Cortex of kidney (tissue), 1 donor: ENCODE measurements around the gene STIM2.
"Not testable (repeated sequence)": the region's sequence is repeated elsewhere in the genome, so short reads cannot be mapped to it uniquely, and the experiment has no call there.

Source experiments
- DNase-seq: peaks from one replicate; lab custom pipeline; 2025; lab: John Stamatoyannopoulos, UW

The STIM2 gene

GRCh38 chr4:26860157-26860921 lies at the start of gene STIM2:
Gene STIM2 (plus strand): TSS chr4:26860841.
- DNase-seq, result peak; percentile 89

- not testable (repeated sequence) for DNase-seq
Observed at GRCh38 chr4:26811571-26811970, 49.1 kb upstream of the STIM2 start.

GRCh38 chr4:26812049-26812714 lies 48.5 kb upstream of the STIM2 start:
- DNase-seq, result no peak

- no peak for DNase-seq
Observed at GRCh38 chr4:26813698-26814097, 46.9 kb upstream of the STIM2 start.

GRCh38 chr4:26815199-26815598 lies 45.4 kb upstream of the STIM2 start:
- no peak for DNase-seq

- DNase-seq, result no peak
Observed at GRCh38 chr4:26815706-26816105, 44.9 kb upstream of the STIM2 start.

- DNase-seq, result no peak
Observed at GRCh38 chr4:26819026-26819425, 41.6 kb upstream of the STIM2 start.

GRCh38 chr4:26819478-26820095 lies 41.1 kb upstream of the STIM2 start:
- DNase-seq, result no peak

- DNase-seq, result no peak
Observed at GRCh38 chr4:26820346-26820745, 40.3 kb upstream of the STIM2 start.

- DNase-seq, result no peak
Observed at GRCh38 chr4:26821031-26821430, 39.6 kb upstream of the STIM2 start.

GRCh38 chr4:26821677-26822503 lies 38.8 kb upstream of the STIM2 start:
- no peak for DNase-seq

GRCh38 chr4:26822546-26822945 lies 38.1 kb upstream of the STIM2 start:
- no peak for DNase-seq

GRCh38 chr4:26822974-26823373 lies 37.7 kb upstream of the STIM2 start:
- DNase-seq, result not testable (repeated sequence)

GRCh38 chr4:26823583-26823982 lies 37.1 kb upstream of the STIM2 start:
- DNase-seq, result no peak

- DNase-seq, result no peak
Observed at GRCh38 chr4:26824667-26825066, 36.0 kb upstream of the STIM2 start.

GRCh38 chr4:26826721-26827120 lies 33.9 kb upstream of the STIM2 start:
- no peak for DNase-seq

GRCh38 chr4:26827336-26827735 lies 33.3 kb upstream of the STIM2 start:
- DNase-seq, result not testable (repeated sequence)

GRCh38 chr4:26827798-26828197 lies 32.8 kb upstream of the STIM2 start:
- DNase-seq, result no peak

GRCh38 chr4:26829018-26829417 lies 31.6 kb upstream of the STIM2 start:
- no peak for DNase-seq

GRCh38 chr4:26830033-26830432 lies 30.6 kb upstream of the STIM2 start:
- DNase-seq, result no peak

- DNase-seq, result no peak
Observed at GRCh38 chr4:26830701-26831100, 29.9 kb upstream of the STIM2 start.

GRCh38 chr4:26836539-26836938 lies 24.1 kb upstream of the STIM2 start:
- DNase-seq, result no peak
